HPDE6-E6E7 (cell line): ENCODE data around the gene ZBED1.
"Not testable (repeated sequence)": the region's sequence is repeated elsewhere in the genome, so short reads cannot be mapped to it uniquely, and the experiment has no call there.

Source experiments
- DNase-seq: peaks from one replicate; pipeline ENCODE4 v3.0.0; 2011; ENCODE audit warnings: missing footprints; ENCODE audit errors: extremely low spot score

ZBED1 gene

GRCh38 chrX:2474963-2475726 lies 25.6 kb downstream of the ZBED1 start:
- DNase-seq, result no peak

GRCh38 chrX:2474280-2474962 lies 26.4 kb downstream of the ZBED1 start:
- DNase-seq, result no peak

GRCh38 chrX:2473064-2473463 lies 27.7 kb downstream of the ZBED1 start:
- DNase-seq, result not testable (repeated sequence)

GRCh38 chrX:2471641-2472040 lies 29.1 kb downstream of the ZBED1 start:
- DNase-seq, result no peak

- DNase-seq, result not testable (repeated sequence)
Observed at GRCh38 chrX:2471126-2471525, 29.6 kb downstream of the ZBED1 start.

GRCh38 chrX:2469852-2470251 lies 30.9 kb downstream of the ZBED1 start:
- not testable (repeated sequence) for DNase-seq

- DNase-seq, result no peak
Observed at GRCh38 chrX:2469196-2469685, 31.5 kb downstream of the ZBED1 start.

GRCh38 chrX:2468261-2469195 lies 32.2 kb downstream of the ZBED1 start:
- DNase-seq, result no peak

- DNase-seq, result no peak
Observed at GRCh38 chrX:2466876-2467656, 33.7 kb downstream of the ZBED1 start.

GRCh38 chrX:2464677-2465166 lies 36.1 kb downstream of the ZBED1 start:
- no peak for DNase-seq

GRCh38 chrX:2463973-2464676 lies 36.7 kb downstream of the ZBED1 start:
- no peak for DNase-seq

- not testable (repeated sequence) for DNase-seq
Observed at GRCh38 chrX:2463481-2463880, 37.3 kb downstream of the ZBED1 start.

GRCh38 chrX:2462780-2463179 lies 38.0 kb downstream of the ZBED1 start:
- DNase-seq, result no peak

GRCh38 chrX:2462074-2462473 lies 38.7 kb downstream of the ZBED1 start:
- DNase-seq, result no peak

- no peak for DNase-seq
Observed at GRCh38 chrX:2461711-2462016, 39.1 kb downstream of the ZBED1 start.

GRCh38 chrX:2460821-2461710 lies 39.7 kb downstream of the ZBED1 start:
- DNase-seq, result not testable (repeated sequence)

GRCh38 chrX:2460048-2460447 lies 40.7 kb downstream of the ZBED1 start:
- not testable (repeated sequence) for DNase-seq

GRCh38 chrX:2458309-2458708 lies 42.5 kb downstream of the ZBED1 start:
- no peak for DNase-seq
